CD4-positive, alpha-beta T cell (primary cell): ENCODE measurements around the gene MRPL36. TPM values are rescaled to one million over a fixed set of nuclear protein-coding genes. Genes with fewer than 3 reads are reported as not detected.

Experiments used
- ATAC-seq: fragments of 200-7000 bp; cut with Tn5 transposase; one replicate; pipeline ENCODE4 v1.10.0; 2022; ENCODE audit warnings: mild to moderate bottlenecking; ENCODE audit not compliant: poor library complexity
- CTCF ChIA-PET: fragments of 350-600 bp; sonication (Branson Sonifier 250); formaldehyde crosslinking; loops from one replicate; lab custom pipeline; 2021; ENCODE audit warnings: antibody characterized with exemption, inconsistent platforms; lab: Charles Lee
- POLR2A ChIA-PET: fragments of 350-600 bp; sonication (Branson Sonifier 250); formaldehyde crosslinking; loops from one replicate; lab custom pipeline; 2021; ENCODE audit warnings: antibody characterized with exemption, inconsistent platforms; lab: Charles Lee
- DNase-seq, 14 experiments: peaks; one replicate each; pipeline ENCODE4 v3.0.0-alpha.2; 2013 to 2020; ENCODE audit warnings: mixed read lengths in 2 of 14
- H3K27ac ChIP-seq, 2 donors: one replicate each; pipeline versions ENCODE4 v1.5.1 to v1.7.0; 2013; ENCODE audit warnings: low read length in 2 of 2, low read depth in 1 of 2, mild to moderate bottlenecking in 1 of 2
- H3K27me3 ChIP-seq, 2 experiments: 1 replicate in 1 of 2; 2 replicates in 1 of 2; pipeline versions ENCODE4 v1.6.1 to v1.7.0; 2013; ENCODE audit warnings: low read length in 2 of 2, control low read depth in 1 of 2, mild to moderate bottlenecking in 1 of 2, moderate library complexity in 1 of 2; ENCODE audit not compliant: insufficient read depth in 2 of 2, control insufficient read depth in 1 of 2
- H3K36me3 ChIP-seq: one replicate; pipeline ENCODE4 v1.6.1; 2013; ENCODE audit warnings: low read length, control low read depth; ENCODE audit not compliant: insufficient read depth
- H3K4me1 ChIP-seq: one replicate; pipeline ENCODE4 v1.6.1; 2013; ENCODE audit warnings: low read length, control low read depth; ENCODE audit not compliant: insufficient read depth
- H3K4me3 ChIP-seq: one replicate; pipeline ENCODE4 v1.5.1; 2013; ENCODE audit warnings: mild to moderate bottlenecking, low read length, moderate library complexity
- H3K9me3 ChIP-seq, 2 experiments: 1 replicate in 1 of 2; 2 replicates in 1 of 2; pipeline versions ENCODE4 v1.6.1 to v1.7.0; 2013; ENCODE audit warnings: low read length in 2 of 2, mild to moderate bottlenecking in 2 of 2, control low read depth in 1 of 2, moderate library complexity in 1 of 2; ENCODE audit not compliant: control insufficient read depth in 1 of 2, insufficient read depth in 1 of 2
- H3K27ac Mint-ChIP-seq: one replicate; pipeline ENCODE4 v1.8.0; 2020; ENCODE audit warnings: mixed read lengths
- H3K27me3 Mint-ChIP-seq: one replicate; pipeline ENCODE4 v1.8.0; 2021; ENCODE audit warnings: mixed read lengths
- H3K36me3 Mint-ChIP-seq: one replicate; pipeline ENCODE4 v1.8.0; 2021; ENCODE audit warnings: low read depth, mixed read lengths
- H3K4me1 Mint-ChIP-seq: one replicate; pipeline ENCODE4 v1.8.0; 2021; ENCODE audit warnings: low read depth, mixed read lengths
- H3K4me3 Mint-ChIP-seq: one replicate; pipeline ENCODE4 v1.8.0; 2020; ENCODE audit warnings: mild to moderate bottlenecking, mixed read lengths
- H3K9me3 Mint-ChIP-seq: one replicate; pipeline ENCODE4 v1.8.0; 2020; ENCODE audit warnings: mixed read lengths
- intact Hi-C, 2 experiments: fragments of 100-400 bp; cut with DNase I in 1 of 2; cut with micrococcal nuclease in 1 of 2; formaldehyde crosslinking; loops; one replicate each; pipeline versions ENCODE4 v1.15.1 to v1.9.0; 2023 to 2025; cut with DNase I, micrococcal nuclease
- total RNA-seq, 174 experiments: library from RNA in 2 of 174; stranded (reverse) in 2 of 174; gene quantifications; one replicate each; pipeline ENCODE4 v1.2.3 and lab custom pipeline; 2021 to 2026
- TF ChIP-seq, protein P1 (sequence below): fragments of 200-600 bp; IDR thresholded peaks from one replicate; pipeline ENCODE4 v1.8.0; 2022; ENCODE audit warnings: antibody characterized with exemption, mild to moderate bottlenecking

Gene MRPL36
- total RNA-seq, 2 experiments from 2014 or later = 14.3 to 18.2 TPM

DNA sequence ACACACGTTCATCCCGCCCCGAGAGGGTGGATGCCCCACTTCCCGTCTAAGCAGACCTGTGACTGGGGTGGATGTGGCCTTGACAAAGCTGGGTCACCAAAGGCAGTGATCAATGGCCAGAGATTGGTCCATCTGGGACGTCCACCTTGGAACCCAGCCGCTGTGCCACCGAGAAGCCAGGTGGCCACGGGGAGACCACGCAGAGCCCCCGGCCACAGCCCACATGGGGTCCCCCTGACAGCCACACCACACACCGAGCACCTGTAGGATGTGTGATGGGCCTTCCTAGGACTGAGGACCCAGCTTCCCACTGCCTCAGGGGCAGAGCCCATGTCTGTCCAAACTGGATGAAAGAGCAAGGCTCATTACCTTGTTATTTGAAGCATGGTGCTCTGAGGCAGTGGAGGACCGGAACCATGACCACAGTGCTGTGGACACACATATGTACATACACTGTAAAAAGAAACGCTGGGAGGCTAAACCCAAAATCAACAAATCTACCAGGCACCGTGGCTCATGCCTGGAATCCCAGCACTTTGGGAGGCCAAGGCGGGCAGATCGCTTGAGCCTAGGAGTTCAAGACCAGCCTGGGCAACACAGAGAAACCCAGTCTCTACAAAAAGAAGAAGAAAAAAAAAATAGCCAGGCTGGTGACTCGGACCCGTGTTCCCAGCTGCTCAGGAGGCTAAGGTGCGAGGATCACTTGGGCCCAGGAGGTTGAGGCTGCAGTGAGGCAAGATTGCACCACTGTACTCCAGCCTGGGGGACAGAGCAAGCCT is 50.1 kb downstream of the MRPL36 start:
- no peak for ATAC-seq
- Histone ChIP-seq H3K4me1 (no peaks in the 10 kb centered on the region), H3K9me3 (peaks cover 0 to under 1% of the 10 kb centered on the region in 2 experiments), H3K4me3 (no peak overlapping the region), H3K27me3 (peaks cover 0 to 7% of the 10 kb centered on the region in 2 experiments), H3K36me3 (no peaks in the 10 kb centered on the region), H3K27ac (no peak overlapping the region)
- Mint-ChIP-seq H3K9me3 (no peaks in the 10 kb centered on the region), H3K27me3 (peaks cover 4% of the 10 kb centered on the region), H3K4me1 (no peaks in the 10 kb centered on the region), H3K4me3 (no peak overlapping the region), H3K27ac (no peak overlapping the region), H3K36me3 (no peaks in the 10 kb centered on the region)
- ChIA-PET CTCF (no interaction called here), POLR2A (no interaction called here)
- intact Hi-C loops = no loop called here
- peak in 1 of 14 experiments; percentile 2 for DNase-seq
- TF ChIP-seq, protein P1, sequence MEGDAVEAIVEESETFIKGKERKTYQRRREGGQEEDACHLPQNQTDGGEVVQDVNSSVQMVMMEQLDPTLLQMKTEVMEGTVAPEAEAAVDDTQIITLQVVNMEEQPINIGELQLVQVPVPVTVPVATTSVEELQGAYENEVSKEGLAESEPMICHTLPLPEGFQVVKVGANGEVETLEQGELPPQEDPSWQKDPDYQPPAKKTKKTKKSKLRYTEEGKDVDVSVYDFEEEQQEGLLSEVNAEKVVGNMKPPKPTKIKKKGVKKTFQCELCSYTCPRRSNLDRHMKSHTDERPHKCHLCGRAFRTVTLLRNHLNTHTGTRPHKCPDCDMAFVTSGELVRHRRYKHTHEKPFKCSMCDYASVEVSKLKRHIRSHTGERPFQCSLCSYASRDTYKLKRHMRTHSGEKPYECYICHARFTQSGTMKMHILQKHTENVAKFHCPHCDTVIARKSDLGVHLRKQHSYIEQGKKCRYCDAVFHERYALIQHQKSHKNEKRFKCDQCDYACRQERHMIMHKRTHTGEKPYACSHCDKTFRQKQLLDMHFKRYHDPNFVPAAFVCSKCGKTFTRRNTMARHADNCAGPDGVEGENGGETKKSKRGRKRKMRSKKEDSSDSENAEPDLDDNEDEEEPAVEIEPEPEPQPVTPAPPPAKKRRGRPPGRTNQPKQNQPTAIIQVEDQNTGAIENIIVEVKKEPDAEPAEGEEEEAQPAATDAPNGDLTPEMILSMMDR = no peak

DNA sequence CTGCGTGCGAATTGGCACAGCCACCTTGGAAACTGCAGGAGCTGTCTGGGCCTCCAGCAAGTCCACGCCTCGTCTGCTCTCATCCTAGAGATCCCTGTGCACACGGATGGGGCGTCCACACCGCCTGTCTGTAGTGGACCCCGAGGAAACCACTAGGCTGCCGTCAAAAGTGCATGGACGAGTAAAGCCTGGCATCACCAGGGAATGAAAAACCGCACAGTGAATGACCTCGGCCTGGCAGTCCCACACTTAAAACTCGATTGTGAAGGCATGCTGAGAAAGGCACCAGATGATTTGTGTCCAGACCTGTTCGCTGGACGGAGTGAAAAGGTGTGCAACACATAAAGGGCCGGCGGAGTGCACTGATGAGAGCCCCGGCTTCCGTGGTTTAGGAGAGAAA is 50.8 kb downstream of the MRPL36 start:
- peak in 1 of 14 experiments; percentile 21 for DNase-seq
- H3K27me3 ChIP-seq = peaks cover 0 to 13% of the 10 kb centered on the region in 2 experiments

More for the DNA sequence above, 50.8 kb downstream of the MRPL36 start:
- TF ChIP-seq, protein P1 = no peak
- Mint-ChIP-seq H3K4me1 (no peaks in the 10 kb centered on the region), H3K27me3 (peaks cover 4% of the 10 kb centered on the region), H3K27ac (no peak overlapping the region), H3K9me3 (no peaks in the 10 kb centered on the region), H3K36me3 (no peaks in the 10 kb centered on the region), H3K4me3 (no peak overlapping the region)
- intact Hi-C loops = no loop called here
- H3K27ac ChIP-seq = no peak overlapping the region
- POLR2A ChIA-PET = no interaction called here
- H3K9me3 ChIP-seq = peaks cover 0 to 4% of the 10 kb centered on the region in 2 experiments
- no peak for ATAC-seq
- H3K4me3 ChIP-seq = no peak overlapping the region
- H3K4me1 ChIP-seq = no peaks in the 10 kb centered on the region
- CTCF ChIA-PET = no interaction called here
- H3K36me3 ChIP-seq = no peaks in the 10 kb centered on the region

Other genes with a start within 250 kb of the MRPL36 start
- 10 to 100 TPM; 13.1 to 17.5 TPM for gene NDUFS6, start 1.6 kb upstream of the MRPL36 start, total RNA-seq
- gene IRX4, start 83.1 kb upstream of the MRPL36 start, total RNA-seq = not detected